Measurements from ENCODE around the gene CREG2. TPM values are rescaled to one million over a fixed set of nuclear protein-coding genes. Genes with fewer than 3 reads are reported as not detected.

The CREG2 gene
- polyA plus RNA-seq, 1 donor, result 4.3 TPM

- H3K4me1 ChIP-seq (ENCODE audit: control insufficient read depth, insufficient read depth, low read length), result no peaks in the 10 kb centered on the region
- no peaks in the 10 kb centered on the region for H3K36me3 ChIP-seq (ENCODE audit: control insufficient read depth, insufficient read depth, low read length)
- no peak overlapping the region for H3K27ac ChIP-seq (ENCODE audit: low read length)
- H3K9me3 ChIP-seq (ENCODE audit: control insufficient read depth, low read depth, low read length), result no peaks in the 10 kb centered on the region
- WGBS (ENCODE audit: insufficient coverage, low lambda C conversion rate), result no CpG with 5 or more reads among the region's 7 CpGs
- no peaks in the 10 kb centered on the region for H3K27me3 ChIP-seq (ENCODE audit: control insufficient read depth, insufficient read depth, low read length)
- DNase-seq, result no peak
- no peak overlapping the region for H3K4me3 ChIP-seq (ENCODE audit: low read length)
Measured at GRCh38 chr2:101427240-101427639, 39.9 kb upstream of the CREG2 start.

GRCh38 chr2:101426822-101427221 is 39.5 kb upstream of the CREG2 start:
- Histone ChIP-seq H3K4me1 (ENCODE audit: control insufficient read depth, insufficient read depth, low read length) (no peaks in the 10 kb centered on the region), H3K27ac (ENCODE audit: low read length) (no peak overlapping the region), H3K4me3 (ENCODE audit: low read length) (no peak overlapping the region), H3K27me3 (ENCODE audit: control insufficient read depth, insufficient read depth, low read length) (no peaks in the 10 kb centered on the region), H3K9me3 (ENCODE audit: control insufficient read depth, low read depth, low read length) (no peaks in the 10 kb centered on the region), H3K36me3 (ENCODE audit: control insufficient read depth, insufficient read depth, low read length) (no peaks in the 10 kb centered on the region)
- WGBS (ENCODE audit: insufficient coverage, low lambda C conversion rate), result no CpG with 5 or more reads among the region's 7 CpGs
- DNase-seq, result no peak

- Histone ChIP-seq H3K27ac (ENCODE audit: low read length) (no peak overlapping the region), H3K4me1 (ENCODE audit: control insufficient read depth, insufficient read depth, low read length) (no peaks in the 10 kb centered on the region), H3K4me3 (ENCODE audit: low read length) (no peak overlapping the region), H3K27me3 (ENCODE audit: control insufficient read depth, insufficient read depth, low read length) (no peaks in the 10 kb centered on the region), H3K36me3 (ENCODE audit: control insufficient read depth, insufficient read depth, low read length) (no peaks in the 10 kb centered on the region), H3K9me3 (ENCODE audit: control insufficient read depth, low read depth, low read length) (no peaks in the 10 kb centered on the region)
- no peak for DNase-seq
- no CpG with 5 or more reads among the region's 4 CpGs for WGBS (ENCODE audit: insufficient coverage, low lambda C conversion rate)
Measured at GRCh38 chr2:101420623-101421022, 33.3 kb upstream of the CREG2 start.

GRCh38 chr2:101419096-101419663 is 31.9 kb upstream of the CREG2 start:
- H3K4me1 ChIP-seq (ENCODE audit: control insufficient read depth, insufficient read depth, low read length), result no peaks in the 10 kb centered on the region
- WGBS (ENCODE audit: insufficient coverage, low lambda C conversion rate), result no CpG with 5 or more reads among the region's 10 CpGs
- H3K27me3 ChIP-seq (ENCODE audit: control insufficient read depth, insufficient read depth, low read length), result no peaks in the 10 kb centered on the region
- H3K9me3 ChIP-seq (ENCODE audit: control insufficient read depth, low read depth, low read length), result peaks cover 7% of the 10 kb centered on the region
- H3K36me3 ChIP-seq (ENCODE audit: control insufficient read depth, insufficient read depth, low read length), result no peaks in the 10 kb centered on the region
- no peak overlapping the region for H3K27ac ChIP-seq (ENCODE audit: low read length)
- peak; percentile 24 to 37 for DNase-seq
- H3K4me3 ChIP-seq (ENCODE audit: low read length), result no peak overlapping the region

- Histone ChIP-seq H3K36me3 (ENCODE audit: control insufficient read depth, insufficient read depth, low read length) (no peaks in the 10 kb centered on the region), H3K4me1 (ENCODE audit: control insufficient read depth, insufficient read depth, low read length) (no peaks in the 10 kb centered on the region), H3K9me3 (ENCODE audit: control insufficient read depth, low read depth, low read length) (peaks cover 7% of the 10 kb centered on the region), H3K27me3 (ENCODE audit: control insufficient read depth, insufficient read depth, low read length) (no peaks in the 10 kb centered on the region), H3K27ac (ENCODE audit: low read length) (no peak overlapping the region), H3K4me3 (ENCODE audit: low read length) (no peak overlapping the region)
- no peak for DNase-seq
- WGBS (ENCODE audit: insufficient coverage, low lambda C conversion rate), result no CpG with 5 or more reads among the region's 12 CpGs
Measured at GRCh38 chr2:101418460-101419095, 31.3 kb upstream of the CREG2 start.

- Histone ChIP-seq H3K9me3 (ENCODE audit: control insufficient read depth, low read depth, low read length) (peaks cover 7% of the 10 kb centered on the region), H3K4me1 (ENCODE audit: control insufficient read depth, insufficient read depth, low read length) (no peaks in the 10 kb centered on the region), H3K27ac (ENCODE audit: low read length) (no peak overlapping the region), H3K27me3 (ENCODE audit: control insufficient read depth, insufficient read depth, low read length) (no peaks in the 10 kb centered on the region), H3K4me3 (ENCODE audit: low read length) (no peak overlapping the region), H3K36me3 (ENCODE audit: control insufficient read depth, insufficient read depth, low read length) (no peaks in the 10 kb centered on the region)
- no peak for DNase-seq
- 100% methylated on average over 1 of the region's 5 CpGs for WGBS (ENCODE audit: insufficient coverage, low lambda C conversion rate)
Measured at GRCh38 chr2:101416609-101417008, 29.3 kb upstream of the CREG2 start.

- no CpG with 5 or more reads among the region's 3 CpGs for WGBS (ENCODE audit: insufficient coverage, low lambda C conversion rate)
- Histone ChIP-seq H3K4me1 (ENCODE audit: control insufficient read depth, insufficient read depth, low read length) (no peaks in the 10 kb centered on the region), H3K4me3 (ENCODE audit: low read length) (no peak overlapping the region), H3K36me3 (ENCODE audit: control insufficient read depth, insufficient read depth, low read length) (no peaks in the 10 kb centered on the region), H3K9me3 (ENCODE audit: control insufficient read depth, low read depth, low read length) (peaks cover 7% of the 10 kb centered on the region), H3K27ac (ENCODE audit: low read length) (no peak overlapping the region), H3K27me3 (ENCODE audit: control insufficient read depth, insufficient read depth, low read length) (no peaks in the 10 kb centered on the region)
- no peak for DNase-seq
Measured at GRCh38 chr2:101415884-101416283, 28.6 kb upstream of the CREG2 start.

- Histone ChIP-seq H3K9me3 (ENCODE audit: control insufficient read depth, low read depth, low read length) (peaks cover 7% of the 10 kb centered on the region), H3K27me3 (ENCODE audit: control insufficient read depth, insufficient read depth, low read length) (no peaks in the 10 kb centered on the region), H3K4me3 (ENCODE audit: low read length) (no peak overlapping the region), H3K4me1 (ENCODE audit: control insufficient read depth, insufficient read depth, low read length) (no peaks in the 10 kb centered on the region), H3K36me3 (ENCODE audit: control insufficient read depth, insufficient read depth, low read length) (no peaks in the 10 kb centered on the region), H3K27ac (ENCODE audit: low read length) (no peak overlapping the region)
- 100% methylated on average over 1 of the region's 2 CpGs for WGBS (ENCODE audit: insufficient coverage, low lambda C conversion rate)
- DNase-seq, result no peak
Measured at GRCh38 chr2:101415220-101415619, 27.9 kb upstream of the CREG2 start.

- Histone ChIP-seq H3K4me3 (ENCODE audit: low read length) (no peak overlapping the region), H3K27me3 (ENCODE audit: control insufficient read depth, insufficient read depth, low read length) (no peaks in the 10 kb centered on the region), H3K4me1 (ENCODE audit: control insufficient read depth, insufficient read depth, low read length) (no peaks in the 10 kb centered on the region), H3K9me3 (ENCODE audit: control insufficient read depth, low read depth, low read length) (peaks cover 7% of the 10 kb centered on the region), H3K27ac (ENCODE audit: low read length) (no peak overlapping the region), H3K36me3 (ENCODE audit: control insufficient read depth, insufficient read depth, low read length) (no peaks in the 10 kb centered on the region)
- no peak for DNase-seq
- 86% methylated on average over 2 of the region's 9 CpGs for WGBS (ENCODE audit: insufficient coverage, low lambda C conversion rate)
Measured at GRCh38 chr2:101412092-101412694, 24.9 kb upstream of the CREG2 start.

- Histone ChIP-seq H3K27ac (ENCODE audit: low read length) (no peak overlapping the region), H3K36me3 (ENCODE audit: control insufficient read depth, insufficient read depth, low read length) (no peaks in the 10 kb centered on the region), H3K4me3 (ENCODE audit: low read length) (no peak overlapping the region), H3K9me3 (ENCODE audit: control insufficient read depth, low read depth, low read length) (peaks cover 7% of the 10 kb centered on the region), H3K27me3 (ENCODE audit: control insufficient read depth, insufficient read depth, low read length) (no peaks in the 10 kb centered on the region), H3K4me1 (ENCODE audit: control insufficient read depth, insufficient read depth, low read length) (no peaks in the 10 kb centered on the region)
- WGBS (ENCODE audit: insufficient coverage, low lambda C conversion rate), result 80% methylated on average over 1 of the region's 5 CpGs
- no peak for DNase-seq
Measured at GRCh38 chr2:101410746-101411145, 23.4 kb upstream of the CREG2 start.

- H3K36me3 ChIP-seq (ENCODE audit: control insufficient read depth, insufficient read depth, low read length), result no peaks in the 10 kb centered on the region
- no peak overlapping the region for H3K4me3 ChIP-seq (ENCODE audit: low read length)
- H3K9me3 ChIP-seq (ENCODE audit: control insufficient read depth, low read depth, low read length), result peaks cover 7% of the 10 kb centered on the region
- no peaks in the 10 kb centered on the region for H3K4me1 ChIP-seq (ENCODE audit: control insufficient read depth, insufficient read depth, low read length)
- WGBS (ENCODE audit: insufficient coverage, low lambda C conversion rate), result 80% methylated on average over 2 of the region's 5 CpGs
- no peak for DNase-seq
- no peaks in the 10 kb centered on the region for H3K27me3 ChIP-seq (ENCODE audit: control insufficient read depth, insufficient read depth, low read length)
- no peak overlapping the region for H3K27ac ChIP-seq (ENCODE audit: low read length)
Measured at GRCh38 chr2:101410114-101410513, 22.8 kb upstream of the CREG2 start.

All from large intestine (tissue), 3 donors.